ENCODE data around the gene PRKAG2.

PRKAG2 gene

DNA sequence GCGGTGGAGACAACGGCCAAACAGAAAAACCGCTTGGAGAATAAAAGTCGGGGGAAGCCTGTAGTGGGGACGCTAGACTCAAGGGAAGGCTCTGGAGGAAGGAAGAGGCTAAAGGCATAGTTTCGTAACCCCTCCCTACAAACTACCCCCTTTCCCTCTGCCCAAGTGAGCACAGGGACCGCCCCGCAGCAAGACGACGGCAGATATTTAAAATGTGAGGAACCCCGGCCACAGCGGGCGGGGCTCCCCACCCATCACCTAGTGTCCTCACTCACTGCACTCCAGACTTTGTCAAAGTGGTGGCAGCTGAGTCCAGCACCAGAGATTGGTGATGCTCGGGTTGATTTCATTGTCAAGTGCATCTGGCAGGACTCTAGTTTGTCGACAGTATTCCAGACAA is 69.1 kb downstream of the PRKAG2 start:
- Histone ChIP-seq H3K9me3 (ENCODE audit: insufficient read depth, low read length) (no peaks in the 10 kb centered on the region), H3F3A (ENCODE audit: insufficient read depth) (no peaks in the 10 kb centered on the region), H3K27me3 (ENCODE audit: low read length) (no peaks in the 10 kb centered on the region), H3K79me2 (ENCODE audit: insufficient read depth, low read length) (no peaks in the 10 kb centered on the region), H4K20me1 (ENCODE audit: low read depth, low read length) (no peaks in the 10 kb centered on the region), H3K27ac (ENCODE audit: low read depth, low read length) (no peak overlapping the region), H3K36me3 (ENCODE audit: low read length) (no peaks in the 10 kb centered on the region), H3K4me2 (ENCODE audit: low read depth, low read length, poor library complexity, severe bottlenecking) (no peak overlapping the region), H3K9ac (ENCODE audit: low read length) (no peak overlapping the region), H2AFZ (ENCODE audit: low read depth, low read length, severe bottlenecking) (no peak overlapping the region), H3K4me3 (ENCODE audit: insufficient read depth, low read length, poor library complexity, severe bottlenecking) (no peak overlapping the region), H3K9me2 (replicated peaks; ENCODE audit: insufficient read depth, low read length) (no peaks in the 10 kb centered on the region)
- TF ChIP-seq, protein P1, sequence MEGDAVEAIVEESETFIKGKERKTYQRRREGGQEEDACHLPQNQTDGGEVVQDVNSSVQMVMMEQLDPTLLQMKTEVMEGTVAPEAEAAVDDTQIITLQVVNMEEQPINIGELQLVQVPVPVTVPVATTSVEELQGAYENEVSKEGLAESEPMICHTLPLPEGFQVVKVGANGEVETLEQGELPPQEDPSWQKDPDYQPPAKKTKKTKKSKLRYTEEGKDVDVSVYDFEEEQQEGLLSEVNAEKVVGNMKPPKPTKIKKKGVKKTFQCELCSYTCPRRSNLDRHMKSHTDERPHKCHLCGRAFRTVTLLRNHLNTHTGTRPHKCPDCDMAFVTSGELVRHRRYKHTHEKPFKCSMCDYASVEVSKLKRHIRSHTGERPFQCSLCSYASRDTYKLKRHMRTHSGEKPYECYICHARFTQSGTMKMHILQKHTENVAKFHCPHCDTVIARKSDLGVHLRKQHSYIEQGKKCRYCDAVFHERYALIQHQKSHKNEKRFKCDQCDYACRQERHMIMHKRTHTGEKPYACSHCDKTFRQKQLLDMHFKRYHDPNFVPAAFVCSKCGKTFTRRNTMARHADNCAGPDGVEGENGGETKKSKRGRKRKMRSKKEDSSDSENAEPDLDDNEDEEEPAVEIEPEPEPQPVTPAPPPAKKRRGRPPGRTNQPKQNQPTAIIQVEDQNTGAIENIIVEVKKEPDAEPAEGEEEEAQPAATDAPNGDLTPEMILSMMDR (IDR thresholded peaks at IDR 0.05; ENCODE audit: insufficient read depth, low read length, poor library complexity, severe bottlenecking): no peak
- no peak for TF ChIP-seq EZH2phosphoT487 (conservative IDR thresholded peaks at IDR 0.05; ENCODE audit: low read length)

DNA sequence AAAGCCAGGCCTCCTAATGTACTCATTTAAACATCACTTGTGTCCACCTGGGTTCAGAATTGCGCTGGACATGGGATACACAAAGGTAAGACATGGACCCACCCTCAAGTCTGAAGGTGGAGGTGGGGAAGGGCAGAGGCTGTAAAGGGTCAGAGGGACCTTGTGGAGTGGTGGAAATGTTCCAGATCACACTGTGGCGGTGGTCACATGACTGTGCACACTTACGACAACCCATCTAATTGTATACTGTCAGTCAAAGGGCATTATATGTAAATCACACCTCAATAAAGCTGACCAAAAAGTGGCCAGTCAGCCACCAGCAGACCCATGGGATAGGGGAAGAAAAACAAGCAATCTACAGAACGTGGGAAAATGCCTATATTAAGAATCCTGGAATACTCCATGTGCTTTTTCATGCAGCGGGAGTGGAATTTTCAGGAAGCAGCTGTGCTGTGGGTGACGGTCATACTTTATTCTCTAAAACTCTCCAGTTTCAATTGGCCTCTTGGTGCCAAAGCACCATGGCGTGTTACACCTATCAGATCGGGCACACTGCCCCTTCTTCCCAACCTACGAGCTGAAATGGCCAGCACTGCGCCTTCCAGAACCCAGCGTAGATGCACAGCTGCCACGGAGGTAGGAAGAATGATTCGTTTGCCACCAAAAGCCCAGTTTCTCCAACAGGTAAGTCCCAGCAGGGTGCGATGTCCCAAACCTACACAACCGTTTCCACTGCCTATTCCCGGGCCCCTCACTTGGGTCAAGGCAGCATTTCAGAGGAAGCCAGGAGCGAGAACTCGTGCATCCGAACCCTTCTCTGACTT is 69.8 kb downstream of the PRKAG2 start:
- H3K4me3 ChIP-seq (ENCODE audit: insufficient read depth, low read length, poor library complexity, severe bottlenecking): no peak overlapping the region
- H3K9me2 ChIP-seq (replicated peaks; ENCODE audit: insufficient read depth, low read length): no peaks in the 10 kb centered on the region
- no peak overlapping the region for H3K9ac ChIP-seq (ENCODE audit: low read length)
- H3K4me2 ChIP-seq (ENCODE audit: low read depth, low read length, poor library complexity, severe bottlenecking): no peak overlapping the region
- no peak overlapping the region for H3K27ac ChIP-seq (ENCODE audit: low read depth, low read length)
- H4K20me1 ChIP-seq (ENCODE audit: low read depth, low read length): no peaks in the 10 kb centered on the region
- H3K36me3 ChIP-seq (ENCODE audit: low read length): no peaks in the 10 kb centered on the region
- no peaks in the 10 kb centered on the region for H3K9me3 ChIP-seq (ENCODE audit: insufficient read depth, low read length)
- no peaks in the 10 kb centered on the region for H3K27me3 ChIP-seq (ENCODE audit: low read length)
- TF ChIP-seq, protein P1 (IDR thresholded peaks at IDR 0.05; ENCODE audit: insufficient read depth, low read length, poor library complexity, severe bottlenecking): no peak
- TF ChIP-seq EZH2phosphoT487 (conservative IDR thresholded peaks at IDR 0.05; ENCODE audit: low read length): no peak
- H2AFZ ChIP-seq (ENCODE audit: low read depth, low read length, severe bottlenecking): no peak overlapping the region
- no peaks in the 10 kb centered on the region for H3K79me2 ChIP-seq (ENCODE audit: insufficient read depth, low read length)
- no peaks in the 10 kb centered on the region for H3F3A ChIP-seq (ENCODE audit: insufficient read depth)

DNA sequence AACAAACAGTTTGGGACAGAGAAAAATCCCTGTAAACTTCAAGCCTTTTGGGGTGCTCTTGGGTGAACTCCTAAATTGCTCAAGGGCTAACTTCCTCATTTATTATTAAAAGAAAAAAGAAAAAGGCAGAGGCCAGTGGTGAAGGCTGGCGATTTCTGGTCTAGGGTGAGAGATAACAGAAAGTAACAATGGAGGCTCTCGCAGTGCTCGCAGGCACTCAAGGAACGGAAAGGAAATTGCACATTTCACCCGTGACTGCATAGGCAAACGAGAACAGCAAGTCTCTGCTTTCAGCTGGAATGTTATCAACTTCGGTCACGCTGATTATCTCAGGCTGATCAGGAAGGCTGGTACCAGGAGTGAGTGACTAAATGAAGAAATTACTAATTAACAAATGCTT is 70.7 kb downstream of the PRKAG2 start:
- Histone ChIP-seq H3K79me2 (ENCODE audit: insufficient read depth, low read length) (no peaks in the 10 kb centered on the region), H3K9me3 (ENCODE audit: insufficient read depth, low read length) (no peaks in the 10 kb centered on the region), H3K4me2 (ENCODE audit: low read depth, low read length, poor library complexity, severe bottlenecking) (no peak overlapping the region), H3F3A (ENCODE audit: insufficient read depth) (no peaks in the 10 kb centered on the region), H3K36me3 (ENCODE audit: low read length) (no peaks in the 10 kb centered on the region), H4K20me1 (ENCODE audit: low read depth, low read length) (no peaks in the 10 kb centered on the region), H3K9ac (ENCODE audit: low read length) (no peak overlapping the region), H3K4me3 (ENCODE audit: insufficient read depth, low read length, poor library complexity, severe bottlenecking) (no peak overlapping the region), H3K9me2 (replicated peaks; ENCODE audit: insufficient read depth, low read length) (no peaks in the 10 kb centered on the region), H2AFZ (ENCODE audit: low read depth, low read length, severe bottlenecking) (no peak overlapping the region), H3K27ac (ENCODE audit: low read depth, low read length) (no peak overlapping the region), H3K27me3 (ENCODE audit: low read length) (no peaks in the 10 kb centered on the region)
- TF ChIP-seq, protein P1 (IDR thresholded peaks at IDR 0.05; ENCODE audit: insufficient read depth, low read length, poor library complexity, severe bottlenecking): no peak
- TF ChIP-seq EZH2phosphoT487 (conservative IDR thresholded peaks at IDR 0.05; ENCODE audit: low read length): no peak
